ENCODE results near the gene PAK5.
A peak's percentile ranks its signal among the peaks of the same experiment; 100 is the strongest.

The PAK5 gene

DNA sequence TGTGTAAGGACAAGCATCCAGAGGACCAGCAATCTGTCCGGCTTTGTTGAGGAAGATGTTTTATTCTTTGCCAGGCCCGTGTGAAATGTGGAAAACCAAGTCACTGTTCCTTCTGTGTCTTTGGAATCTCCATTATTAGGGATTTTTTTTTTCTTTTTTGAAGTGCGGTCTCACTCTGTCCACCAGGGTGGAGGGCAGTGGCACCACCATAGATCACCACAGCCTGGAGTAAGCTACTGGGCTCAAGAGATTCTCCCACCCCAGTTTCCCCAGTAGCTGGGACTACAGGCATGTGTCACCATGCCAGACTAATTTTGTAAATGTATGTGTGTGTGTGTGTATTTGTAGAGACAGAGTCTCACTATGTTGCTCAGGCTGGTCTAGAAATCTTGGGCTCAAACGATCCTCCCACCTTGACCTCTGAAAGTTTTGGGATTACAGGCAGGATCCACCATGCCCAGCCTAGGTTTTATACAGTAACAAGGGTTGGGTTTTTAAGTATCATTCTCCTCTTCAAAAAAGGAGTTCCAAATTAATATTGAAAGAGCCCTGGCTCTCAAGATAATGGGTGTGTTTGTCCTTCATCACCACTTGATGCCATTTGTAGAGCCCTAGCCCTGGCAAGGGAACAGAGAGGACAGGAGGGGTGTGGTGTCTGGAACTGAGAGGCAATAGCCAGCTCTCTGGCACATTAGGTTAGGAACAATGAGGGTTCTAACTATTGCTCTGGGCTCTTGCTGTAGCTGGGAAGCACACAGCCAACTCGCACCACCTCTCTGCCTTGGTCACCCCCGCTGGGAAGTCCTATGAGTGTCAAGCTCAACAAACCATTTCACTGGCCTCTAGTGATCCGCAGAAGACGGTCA lies 321.3 kb downstream of the PAK5 start:
- DNase-seq (ENCODE audit: low spot score) = no peak

DNA sequence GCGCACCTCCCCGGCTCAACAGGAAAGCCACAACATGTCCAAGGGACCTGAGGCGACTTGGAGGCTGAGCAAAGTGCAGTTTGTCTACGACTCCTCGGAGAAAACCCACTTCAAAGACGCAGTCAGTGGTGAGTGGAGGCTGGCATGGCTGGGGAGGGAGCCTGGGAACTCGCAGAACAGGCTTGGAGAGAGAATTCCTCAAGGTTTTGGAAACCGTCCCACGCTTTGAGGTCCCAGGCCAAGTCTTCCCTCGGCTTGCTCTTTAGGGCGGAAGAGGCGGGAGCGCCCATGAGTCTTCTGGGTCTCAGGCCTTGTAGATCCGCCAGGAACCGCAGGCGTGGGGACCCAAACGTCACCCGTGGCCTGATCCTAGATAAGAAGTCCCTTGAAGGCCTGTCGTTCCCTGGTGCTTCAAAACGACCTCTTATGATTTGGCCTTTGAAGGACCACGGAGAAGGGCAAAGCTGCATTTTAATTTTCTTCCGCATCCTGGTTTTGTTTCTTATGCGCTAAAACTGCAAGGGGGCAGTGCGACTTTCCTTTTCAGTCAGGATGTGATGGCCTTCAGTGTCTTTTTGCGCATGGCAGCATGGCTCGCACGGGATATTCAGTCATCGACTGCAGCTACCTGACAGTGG lies 322.5 kb downstream of the PAK5 start:
- DNase-seq (ENCODE audit: low spot score) = no peak

- DNase-seq (ENCODE audit: low spot score) = no peak
These were observed 323.1 kb downstream of the PAK5 start for GRCh38 chr20:9515741-9516233.

GRCh38 chr20:9515214-9515585 lies 323.7 kb downstream of the PAK5 start:
- no peak for DNase-seq (ENCODE audit: low spot score)

- peak; percentile 71 for DNase-seq (ENCODE audit: low spot score)
These were observed 324.2 kb downstream of the PAK5 start, which contains the start of gene LAMP5 for GRCh38 chr20:9514461-9515213. TSS of gene LAMP5 (plus strand) at chr20:9514590. CDS start at chr20:9514853, 263 bp downstream.

GRCh38 chr20:9514072-9514460 lies 324.8 kb downstream of the PAK5 start:
- DNase-seq (ENCODE audit: low spot score) = no peak

DNA sequence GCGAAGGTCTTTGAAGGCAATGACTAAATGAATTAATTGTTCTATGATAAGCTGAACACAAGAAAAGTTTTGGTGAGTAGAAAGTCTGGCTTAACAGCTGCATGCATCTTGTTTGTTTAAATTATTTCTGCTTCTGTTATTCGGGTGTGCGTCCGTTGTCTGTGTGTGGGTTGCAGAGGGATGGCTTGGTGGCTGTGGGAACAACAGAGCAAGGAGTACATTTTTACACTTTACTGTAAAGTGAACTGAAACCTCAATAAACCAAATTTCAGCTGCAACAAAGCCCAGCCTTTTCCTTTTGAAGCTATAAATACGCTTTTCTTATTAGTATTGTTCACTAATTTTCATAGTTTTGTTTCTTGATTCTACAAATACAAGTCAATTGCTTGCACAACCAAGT lies 328.0 kb downstream of the PAK5 start:
- DNase-seq (ENCODE audit: low spot score) = no peak

DNA sequence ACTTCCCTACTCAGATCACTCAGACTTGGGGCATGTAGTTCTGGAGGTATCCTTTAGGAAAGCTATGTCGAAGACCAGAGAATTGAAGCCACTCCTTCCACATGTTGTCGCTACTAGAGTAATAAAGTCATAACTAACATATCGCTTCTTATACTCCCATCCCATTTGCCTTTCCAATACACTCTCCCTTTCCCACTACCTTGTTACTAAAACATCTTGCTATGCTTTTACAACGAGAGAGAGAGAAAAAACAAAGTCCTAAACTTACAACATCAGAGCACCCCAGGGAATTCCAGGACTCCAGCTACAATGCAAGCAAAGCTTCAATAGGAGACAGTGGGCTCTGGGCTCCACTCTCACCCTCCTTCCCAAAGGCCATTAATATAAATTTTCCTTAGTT lies 329.6 kb downstream of the PAK5 start:
- DNase-seq (ENCODE audit: low spot score) = no peak

GRCh38 chr20:9508696-9509178 lies 330.1 kb downstream of the PAK5 start:
- no peak for DNase-seq (ENCODE audit: low spot score)

DNA sequence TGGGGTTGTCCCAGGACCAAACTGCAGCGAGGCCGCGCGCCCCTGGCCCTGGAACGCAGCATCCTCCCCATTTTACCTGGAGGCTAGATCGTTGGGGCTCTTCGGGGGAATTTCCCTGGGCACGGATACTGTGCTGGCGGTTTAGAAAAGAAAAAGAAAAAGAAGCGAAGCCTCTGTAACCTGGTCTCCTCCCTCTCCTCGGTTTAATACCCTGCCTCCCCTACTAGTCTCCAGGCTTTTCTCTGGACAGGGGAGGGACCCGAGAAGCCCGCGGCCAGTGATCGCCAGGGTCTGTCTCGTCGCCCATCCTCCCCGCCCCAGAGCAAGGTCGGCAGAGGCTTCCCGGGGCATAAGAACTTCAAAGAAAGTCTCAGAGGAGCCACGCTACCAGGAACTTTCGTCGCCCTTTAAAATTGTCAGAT lies 330.6 kb downstream of the PAK5 start:
- DNase-seq (ENCODE audit: low spot score) = no peak

DNA sequence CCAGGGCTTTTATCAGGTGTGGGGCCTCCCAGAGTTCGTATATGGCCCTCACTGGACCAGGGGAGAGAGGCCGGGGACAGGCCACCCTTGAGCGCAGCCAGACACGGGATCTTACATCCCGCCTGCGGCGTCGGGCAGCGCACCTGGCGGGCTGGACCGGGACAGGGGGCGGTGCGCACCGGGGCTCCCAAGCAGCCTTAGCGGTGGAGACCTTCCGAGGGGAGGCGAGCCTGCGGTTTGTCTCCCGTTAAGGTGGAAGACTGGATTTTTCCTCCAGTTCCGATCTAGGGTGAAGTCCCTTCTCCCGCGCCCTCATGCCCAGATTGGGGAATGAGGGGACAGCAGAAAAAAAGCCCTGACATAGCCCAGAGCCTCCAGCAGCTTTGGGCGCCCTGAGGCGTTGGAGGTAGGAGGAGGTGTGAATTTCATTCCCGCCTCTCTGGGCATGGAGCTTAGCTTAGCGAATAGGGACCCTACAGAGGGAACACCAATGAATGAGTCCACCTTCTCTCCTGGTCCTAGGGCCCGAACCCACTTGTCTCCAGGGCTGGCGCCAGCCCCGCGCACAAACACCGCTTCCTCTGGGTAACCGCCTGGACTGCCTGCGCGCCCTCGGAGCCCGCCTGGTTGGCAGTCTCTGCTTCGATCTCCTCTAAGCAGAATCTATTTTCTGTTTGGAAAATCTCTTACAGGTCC lies 331.2 kb downstream of the PAK5 start:
- DNase-seq (ENCODE audit: low spot score) = no peak

DNA sequence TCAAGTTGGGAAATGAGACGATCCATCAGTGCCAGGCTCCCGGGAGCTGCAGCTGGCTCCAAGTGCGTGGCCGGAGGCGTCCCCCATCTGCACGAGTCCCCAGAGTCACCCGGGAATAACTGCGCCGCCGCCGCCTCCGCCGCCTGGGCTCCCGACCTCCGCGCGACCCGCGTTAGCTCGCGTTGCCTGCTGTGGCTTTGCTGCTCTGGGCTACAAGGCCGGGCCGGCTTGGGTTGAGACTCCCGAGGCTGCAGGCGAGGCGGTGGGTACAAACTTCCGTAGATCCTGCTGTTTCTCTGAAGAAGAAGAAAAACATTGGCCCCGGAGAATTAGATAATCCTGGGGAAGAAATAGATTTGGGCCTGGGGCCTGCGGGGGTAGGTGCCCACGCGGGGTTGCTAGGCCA lies 331.9 kb downstream of the PAK5 start:
- DNase-seq (ENCODE audit: low spot score) = no peak

DNA sequence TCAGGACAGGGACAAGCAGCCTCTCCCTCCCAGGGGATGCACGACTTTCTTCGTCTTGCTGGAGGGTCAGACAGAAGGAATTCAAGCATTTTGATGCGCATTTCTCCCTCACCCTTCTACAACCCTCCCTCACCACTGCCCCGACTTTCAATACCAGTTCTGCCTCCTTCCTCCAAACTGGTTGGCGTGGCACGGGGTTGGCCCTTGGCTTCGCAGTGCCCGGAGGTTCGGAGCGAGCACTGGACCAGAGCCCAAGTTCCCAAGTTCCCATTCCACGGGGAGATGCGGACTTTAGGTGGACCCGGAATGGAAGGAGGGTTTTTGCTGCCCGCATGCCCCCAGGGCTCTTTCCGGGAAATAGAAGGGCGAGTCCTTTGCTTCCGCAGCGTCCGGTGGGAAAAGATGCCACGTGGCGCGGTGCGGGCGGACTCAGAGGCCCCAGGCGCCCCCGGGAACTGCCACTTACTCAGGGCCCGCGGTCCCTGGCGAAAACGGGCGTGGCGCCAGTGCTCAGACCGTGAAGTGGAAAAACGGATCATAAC lies 332.5 kb downstream of the PAK5 start:
- no peak for DNase-seq (ENCODE audit: low spot score)

DNA sequence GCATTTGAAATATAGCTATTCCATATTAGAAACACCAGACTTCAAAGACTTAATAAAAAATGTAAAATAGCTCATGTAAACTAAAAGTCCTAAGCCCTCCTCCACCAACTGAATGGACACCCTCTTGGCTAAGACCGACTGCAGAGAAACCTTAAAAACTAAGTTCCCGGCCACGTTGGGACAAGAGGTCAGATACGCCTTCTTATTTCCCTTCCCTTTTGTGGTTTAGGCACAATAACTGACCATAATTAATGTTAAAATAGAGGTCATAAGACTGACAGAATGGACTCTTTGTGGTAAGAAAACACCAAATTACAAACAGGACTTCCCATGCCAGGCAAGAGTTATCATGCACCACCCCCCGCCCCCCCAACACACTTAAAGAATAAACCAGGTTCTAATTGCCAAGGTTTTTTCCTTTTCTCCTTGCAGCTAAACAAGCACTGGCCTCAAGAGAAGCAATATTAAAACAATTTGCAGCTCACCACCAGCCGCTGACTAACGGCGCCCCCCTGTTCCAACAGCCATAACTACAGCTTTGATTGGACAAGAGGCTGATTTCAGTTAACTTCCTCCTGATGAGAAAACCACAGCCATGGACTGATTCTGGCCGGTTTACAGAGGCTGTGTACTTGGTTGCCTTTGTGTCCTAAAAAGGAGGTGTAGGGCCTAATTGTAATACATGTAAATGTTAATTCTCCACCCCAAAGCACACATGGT lies 335.2 kb downstream of the PAK5 start:
- DNase-seq (ENCODE audit: low spot score) = peak; percentile 65

- DNase-seq (ENCODE audit: low spot score) = no peak
These were observed 337.4 kb downstream of the PAK5 start for GRCh38 chr20:9501473-9501872.

DNA sequence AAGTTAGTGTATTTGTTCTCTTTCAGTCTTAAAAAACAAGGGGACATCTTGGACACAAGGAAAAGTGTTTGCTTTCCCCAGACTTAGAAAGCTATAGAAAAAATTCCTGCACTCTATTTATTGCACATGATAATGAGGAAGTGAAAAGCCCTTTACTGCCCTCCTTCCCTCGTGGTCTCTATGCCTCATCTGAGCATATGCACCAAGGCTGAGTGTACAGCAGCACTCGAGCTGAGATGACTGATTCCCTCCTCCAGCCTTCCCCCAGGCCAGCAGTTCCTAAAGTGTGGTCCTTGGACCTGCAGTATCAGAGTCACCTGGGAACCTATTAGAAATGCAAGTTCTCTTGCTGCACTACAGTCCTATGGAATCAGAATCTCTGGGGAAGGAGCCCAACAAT lies 338.8 kb downstream of the PAK5 start:
- no peak for DNase-seq (ENCODE audit: low spot score)

DNA sequence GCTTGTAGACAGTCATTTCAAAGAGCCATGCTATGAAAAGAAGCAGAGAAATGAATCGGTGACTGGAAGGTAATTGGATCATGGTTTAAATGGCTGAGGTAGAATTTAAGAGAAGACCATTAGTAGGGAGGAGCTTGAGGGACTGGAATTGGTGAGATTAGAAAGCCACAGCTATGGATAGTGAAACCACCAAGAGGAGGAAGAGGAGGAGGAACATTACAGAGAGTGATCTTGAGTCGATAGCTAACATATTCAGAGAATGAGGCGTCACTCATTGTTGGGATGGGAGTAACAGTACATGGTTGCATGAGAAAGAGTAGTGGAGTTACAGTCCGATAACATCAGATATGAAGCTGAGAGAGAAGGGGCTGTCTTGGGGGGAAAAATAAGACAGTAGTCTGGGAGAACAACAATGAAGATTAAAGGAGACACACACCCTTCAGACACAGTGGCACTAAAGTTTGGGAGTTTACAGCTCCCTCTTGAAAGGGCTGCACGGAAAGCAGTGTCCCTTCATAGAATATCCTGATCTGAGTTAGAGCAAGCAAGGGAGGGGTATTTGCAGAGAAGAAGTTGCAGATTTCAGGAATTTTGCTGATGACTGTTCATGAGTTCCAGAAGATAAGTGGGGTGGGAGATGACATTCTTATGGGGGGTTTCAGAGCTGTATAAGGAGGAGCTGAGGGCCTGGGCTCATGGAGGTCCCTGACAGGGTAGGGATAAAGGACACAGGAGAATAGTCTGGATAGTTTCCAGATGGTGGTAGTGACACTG lies 339.6 kb downstream of the PAK5 start:
- no peak for DNase-seq (ENCODE audit: low spot score)

DNA sequence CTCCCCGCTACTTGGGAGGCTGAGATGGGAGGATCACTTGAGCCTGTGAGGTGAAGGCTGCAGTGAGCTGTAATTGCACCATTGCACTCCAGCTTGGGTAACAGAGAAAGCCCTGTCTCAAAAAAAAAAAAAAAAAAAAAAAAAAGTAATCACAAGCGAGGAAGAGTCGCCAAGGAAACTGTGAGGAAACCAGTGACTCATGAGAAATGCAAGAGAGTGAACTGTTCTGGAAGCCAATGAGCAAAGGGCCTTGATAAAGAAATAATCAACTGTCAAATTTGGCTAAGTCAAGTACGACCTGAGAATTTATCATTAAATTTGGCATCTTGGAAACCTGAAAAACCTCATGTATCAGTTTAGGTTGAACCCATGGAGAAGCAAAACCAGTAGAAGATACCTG lies 340.6 kb downstream of the PAK5 start:
- DNase-seq (ENCODE audit: low spot score) = no peak

GRCh38 chr20:9496155-9496554 lies 342.7 kb downstream of the PAK5 start:
- no peak for DNase-seq (ENCODE audit: low spot score)

DNA sequence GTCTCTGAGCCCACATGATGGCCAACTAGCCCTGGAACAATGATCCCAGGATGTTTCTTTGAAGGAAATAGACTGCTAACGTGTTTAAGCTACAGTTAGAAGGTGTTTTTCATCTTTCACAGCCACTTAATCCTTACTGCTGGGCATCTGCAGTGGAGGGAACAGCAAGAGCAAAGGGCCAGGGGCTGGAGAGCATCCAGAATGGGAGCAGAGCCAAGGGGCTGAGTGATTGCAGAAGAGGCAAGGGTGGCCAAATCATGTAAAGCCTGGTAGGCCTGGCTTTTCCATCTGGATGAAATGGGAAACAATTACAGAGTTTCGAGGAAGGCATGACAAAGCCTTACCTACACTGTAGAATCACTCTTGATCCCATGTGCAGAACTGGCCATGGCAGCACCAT lies 343.2 kb downstream of the PAK5 start:
- DNase-seq (ENCODE audit: low spot score) = no peak
